Common myeloid progenitor, CD34-positive (primary cell): Measurements from ENCODE around the gene GPATCH3.

ENCODE experiments used
- CTCF ChIA-PET: fragments of 350-600 bp; sonication (Branson Sonifier 250); formaldehyde crosslinking; loops from one replicate; lab custom pipeline; 2021; ENCODE audit warnings: antibody characterized with exemption; lab: Charles Lee
- POLR2A ChIA-PET: fragments of 350-600 bp; sonication (Branson Sonifier 250); formaldehyde crosslinking; loops from one replicate; lab custom pipeline; 2021; ENCODE audit warnings: antibody characterized with exemption; lab: Charles Lee
- DNase-seq, 3 donors: peaks; one replicate each; pipeline versions ENCODE4 v3.0.0 to v3.0.0-alpha.2; 2013
- H3K27ac ChIP-seq, 2 experiments: 1 replicate in 1 of 2; 2 replicates in 1 of 2; pipeline ENCODE4 v1.7.0; 2013; ENCODE audit warnings: inconsistent platforms in 2 of 2, low read length in 2 of 2, mild to moderate bottlenecking in 2 of 2, low read depth in 1 of 2, moderate library complexity in 1 of 2; ENCODE audit not compliant: severe bottlenecking in 2 of 2, insufficient read depth in 1 of 2, poor library complexity in 1 of 2
- H3K27me3 ChIP-seq, 5 experiments: replicated peaks in 2 of 5; 1 replicate in 3 of 5; 2 replicates in 2 of 5; pipeline versions ENCODE4 v1.6.1 to v1.7.0; 2013; ENCODE audit warnings: low read length in 4 of 5, mild to moderate bottlenecking in 2 of 5, moderate library complexity in 2 of 5, inconsistent platforms in 1 of 5; ENCODE audit not compliant: insufficient read depth in 5 of 5, control insufficient read depth in 4 of 5
- H3K36me3 ChIP-seq, 4 experiments: 1 replicate in 2 of 4; 2 replicates in 2 of 4; pipeline versions ENCODE4 v1.6.1 to v1.7.0; 2013; ENCODE audit warnings: low read length in 3 of 4, control low read depth in 1 of 4, mild to moderate bottlenecking in 1 of 4; ENCODE audit not compliant: control insufficient read depth in 4 of 4, insufficient read depth in 4 of 4
- H3K4me1 ChIP-seq, 4 experiments: 1 replicate in 3 of 4; 2 replicates in 1 of 4; pipeline versions ENCODE4 v1.6.1 to v1.7.1; 2013; ENCODE audit warnings: low read length in 3 of 4, mild to moderate bottlenecking in 3 of 4, control low read depth in 1 of 4, inconsistent platforms in 1 of 4, moderate library complexity in 1 of 4; ENCODE audit not compliant: control insufficient read depth in 4 of 4, insufficient read depth in 4 of 4; ENCODE audit errors: control extremely low read depth in 1 of 4
- H3K4me3 ChIP-seq, 7 experiments: 1 replicate in 4 of 7; 2 replicates in 3 of 7; pipeline versions ENCODE4 v1.5.1 to v1.7.0; 2013; ENCODE audit warnings: mild to moderate bottlenecking in 7 of 7, low read length in 6 of 7, moderate library complexity in 6 of 7, inconsistent platforms in 2 of 7, low read depth in 2 of 7, control low read depth in 1 of 7; ENCODE audit not compliant: insufficient read depth in 4 of 7, control insufficient read depth in 1 of 7; ENCODE audit errors: extremely low read depth in 1 of 7
- H3K9me3 ChIP-seq, 5 experiments: 1 replicate in 4 of 5; 2 replicates in 1 of 5; pipeline versions ENCODE4 v1.6.1 to v1.7.1; 2013; ENCODE audit warnings: low read length in 4 of 5, mild to moderate bottlenecking in 2 of 5, inconsistent platforms in 1 of 5, low read depth in 1 of 5, moderate library complexity in 1 of 5; ENCODE audit not compliant: control insufficient read depth in 4 of 5, insufficient read depth in 2 of 5; ENCODE audit errors: control extremely low read depth in 1 of 5
- WGBS: methylation state at CpG from one replicate; pipeline ENCODE4 v1.1.5; 2013; ENCODE audit not compliant: insufficient coverage; 5-methylcytosine and 5-hydroxymethylcytosine counted together

GPATCH3 gene

DNA sequence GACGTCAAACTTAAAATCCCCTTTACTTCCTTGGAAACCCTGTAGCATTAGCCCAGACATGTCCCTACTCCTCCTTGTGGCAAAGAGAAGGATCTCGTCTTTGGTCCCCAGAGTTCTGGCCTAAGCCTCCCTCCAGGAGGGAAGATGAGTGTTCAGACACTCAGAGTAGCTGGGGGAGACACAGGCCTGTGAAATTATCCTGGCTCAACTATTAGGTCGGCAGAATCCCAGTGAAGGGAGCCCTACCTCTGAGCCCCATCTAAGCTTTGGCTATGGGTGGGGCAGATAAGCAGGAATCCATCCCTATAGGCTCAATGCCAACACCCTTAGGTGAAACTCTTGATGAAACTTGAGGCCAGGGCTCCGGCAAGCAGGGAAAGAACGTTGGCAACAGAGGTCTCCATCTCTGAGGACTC is 39.0 kb downstream of the GPATCH3 start:
- no peak for DNase-seq
- Histone ChIP-seq H3K36me3 (peaks cover 0 to 7% (median 0%) of the 10 kb centered on the region in 4 experiments), H3K4me3 (no peak overlapping the region), H3K27ac (no peak overlapping the region), H3K27me3 (no peaks in the 10 kb centered on the region), H3K4me1 (peaks cover 0 to 20% (median 14%) of the 10 kb centered on the region in 4 experiments), H3K9me3 (no peaks in the 10 kb centered on the region)
- POLR2A ChIA-PET: no interaction called here
- WGBS: 96% methylated on average over 3 of the region's 5 CpGs
- CTCF ChIA-PET: interaction anchor here (1.2 to 6.5 kb wide), 4 partner anchors 10 to 60 kb away, joined by 5 to 56 read pairs (median 16); no protein-coding TSS in a partner anchor

DNA sequence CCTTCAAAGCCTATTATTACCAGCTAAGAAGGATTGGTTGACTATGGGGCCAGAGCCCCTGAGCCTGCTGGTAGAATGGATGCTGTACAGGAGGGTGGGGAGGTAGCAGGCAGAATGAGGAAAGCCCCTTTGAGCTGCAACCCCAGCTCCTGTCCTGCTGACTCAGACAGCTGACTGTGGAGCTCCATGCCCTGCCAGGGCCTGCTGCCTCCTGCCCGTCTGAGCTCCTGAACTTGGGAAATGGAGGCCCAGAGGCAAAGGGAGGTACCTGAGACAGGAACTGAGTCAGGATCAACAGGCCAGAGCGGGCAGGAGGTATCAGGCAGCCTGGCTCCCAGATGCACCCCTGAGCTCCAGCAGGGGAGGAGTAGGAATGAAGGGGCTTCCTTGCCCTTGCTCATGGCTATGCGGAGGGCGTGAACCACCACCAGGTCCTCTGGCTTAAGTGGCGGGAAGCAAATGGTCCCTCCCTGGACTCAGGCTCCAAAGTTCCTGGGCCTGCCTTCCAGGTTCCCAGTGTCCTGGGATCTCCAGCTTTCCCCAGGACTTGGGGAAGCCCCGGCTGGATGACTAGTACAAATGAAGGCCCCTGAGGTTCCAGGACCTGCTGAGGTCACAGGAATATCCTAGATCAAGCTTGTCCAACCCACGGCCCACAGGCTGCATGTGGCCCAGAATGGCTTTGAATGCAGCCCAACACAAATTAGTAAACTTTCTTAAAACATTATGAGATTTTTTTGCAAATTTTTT is 41.2 kb downstream of the GPATCH3 start:
- H3K9me3 ChIP-seq: no peaks in the 10 kb centered on the region
- 98% methylated on average over 6 of the region's 7 CpGs for WGBS
- H3K27me3 ChIP-seq: no peaks in the 10 kb centered on the region
- peaks cover 0 to 6% (median 4%) of the 10 kb centered on the region in 4 experiments for H3K4me1 ChIP-seq
- H3K27ac ChIP-seq: no peak overlapping the region
- H3K4me3 ChIP-seq: no peak overlapping the region
- ChIA-PET POLR2A (interaction anchor here (0.6 kb wide), 1 partner anchor 35 kb away, joined by 5 read pairs; no protein-coding TSS in a partner anchor), CTCF (interaction anchor here (0.6 to 6.5 kb wide), 13 partner anchors 8 to 351 kb away, joined by 3 to 56 read pairs (median 5); partner anchors contain the start of gene PIGV)
- DNase-seq: no peak
- H3K36me3 ChIP-seq: peaks cover 0 to 24% (median 12%) of the 10 kb centered on the region in 4 experiments

DNA sequence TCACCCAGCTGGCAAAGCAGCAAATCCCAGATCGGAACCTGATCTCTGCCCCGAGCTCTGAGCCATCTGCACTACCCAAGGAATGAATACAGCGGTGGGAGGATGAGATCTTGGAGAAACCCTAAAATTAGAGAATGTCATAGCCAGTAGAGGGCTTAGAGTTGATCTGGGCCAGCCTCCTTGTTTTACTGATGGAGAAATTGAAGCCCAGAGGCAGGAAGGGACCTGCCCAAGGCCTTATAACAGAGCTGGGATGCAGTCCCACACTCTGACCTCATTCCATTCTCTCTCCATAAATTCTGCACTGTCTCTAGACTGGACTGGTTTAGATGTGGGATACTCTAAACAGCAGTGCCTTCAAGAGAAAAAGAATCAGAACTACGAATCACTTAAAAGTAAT is 42.1 kb downstream of the GPATCH3 start:
- POLR2A ChIA-PET: no interaction called here
- Histone ChIP-seq H3K36me3 (peaks cover 0 to 33% (median 21%) of the 10 kb centered on the region in 4 experiments), H3K27ac (no peak overlapping the region), H3K27me3 (no peaks in the 10 kb centered on the region), H3K4me3 (no peak overlapping the region), H3K4me1 (no peaks in the 10 kb centered on the region), H3K9me3 (no peaks in the 10 kb centered on the region)
- CTCF ChIA-PET: interaction anchor here (0.9 to 6.5 kb wide), 14 partner anchors 8 to 120 kb away, joined by 3 to 56 read pairs (median 4); partner anchors contain the start of gene PIGV
- WGBS: 100% methylated on average over 3 of the region's 4 CpGs
- DNase-seq: no peak

DNA sequence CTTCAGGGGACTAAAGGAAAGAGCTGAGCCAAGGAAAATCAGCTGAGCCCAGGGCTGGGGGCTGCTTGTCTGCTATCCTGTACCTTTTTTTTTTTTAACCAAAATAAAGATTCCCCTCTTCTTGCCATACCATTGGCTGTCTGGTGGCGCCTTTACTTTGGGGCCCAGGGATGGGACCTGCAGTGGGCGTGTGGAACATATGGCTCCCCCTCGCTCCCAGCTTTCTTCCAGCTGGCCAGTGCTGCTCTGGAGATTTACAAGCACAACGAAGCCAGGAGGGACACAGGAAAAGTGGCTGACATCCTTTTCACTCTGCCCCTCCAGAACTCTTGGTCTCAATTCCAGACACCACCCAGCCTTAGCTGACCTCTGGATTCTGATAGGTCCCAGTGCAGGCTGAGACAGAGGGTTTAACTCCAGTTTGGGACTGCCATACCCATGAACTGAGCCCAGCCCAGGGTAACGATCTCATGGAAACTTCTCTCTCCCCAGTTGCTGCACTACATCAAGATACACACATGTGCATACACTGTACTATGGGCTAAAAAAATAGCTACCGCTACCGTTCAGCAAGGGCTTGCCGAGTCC is 42.7 kb downstream of the GPATCH3 start:
- ChIA-PET CTCF (interaction anchor here (0.9 to 6.5 kb wide), 11 partner anchors 9 to 120 kb away, joined by 3 to 56 read pairs (median 4); no protein-coding TSS in a partner anchor), POLR2A (interaction anchor here (0.6 kb wide), 1 partner anchor 432 kb away, joined by 3 read pairs; no protein-coding TSS in a partner anchor)
- Histone ChIP-seq H3K4me3 (no peak overlapping the region), H3K27me3 (no peaks in the 10 kb centered on the region), H3K27ac (no peak overlapping the region), H3K36me3 (peaks cover 0 to 39% (median 23%) of the 10 kb centered on the region in 4 experiments), H3K4me1 (no peaks in the 10 kb centered on the region), H3K9me3 (no peaks in the 10 kb centered on the region)
- 96% methylated on average over 7 of the region's 8 CpGs for WGBS
- DNase-seq: no peak

DNA sequence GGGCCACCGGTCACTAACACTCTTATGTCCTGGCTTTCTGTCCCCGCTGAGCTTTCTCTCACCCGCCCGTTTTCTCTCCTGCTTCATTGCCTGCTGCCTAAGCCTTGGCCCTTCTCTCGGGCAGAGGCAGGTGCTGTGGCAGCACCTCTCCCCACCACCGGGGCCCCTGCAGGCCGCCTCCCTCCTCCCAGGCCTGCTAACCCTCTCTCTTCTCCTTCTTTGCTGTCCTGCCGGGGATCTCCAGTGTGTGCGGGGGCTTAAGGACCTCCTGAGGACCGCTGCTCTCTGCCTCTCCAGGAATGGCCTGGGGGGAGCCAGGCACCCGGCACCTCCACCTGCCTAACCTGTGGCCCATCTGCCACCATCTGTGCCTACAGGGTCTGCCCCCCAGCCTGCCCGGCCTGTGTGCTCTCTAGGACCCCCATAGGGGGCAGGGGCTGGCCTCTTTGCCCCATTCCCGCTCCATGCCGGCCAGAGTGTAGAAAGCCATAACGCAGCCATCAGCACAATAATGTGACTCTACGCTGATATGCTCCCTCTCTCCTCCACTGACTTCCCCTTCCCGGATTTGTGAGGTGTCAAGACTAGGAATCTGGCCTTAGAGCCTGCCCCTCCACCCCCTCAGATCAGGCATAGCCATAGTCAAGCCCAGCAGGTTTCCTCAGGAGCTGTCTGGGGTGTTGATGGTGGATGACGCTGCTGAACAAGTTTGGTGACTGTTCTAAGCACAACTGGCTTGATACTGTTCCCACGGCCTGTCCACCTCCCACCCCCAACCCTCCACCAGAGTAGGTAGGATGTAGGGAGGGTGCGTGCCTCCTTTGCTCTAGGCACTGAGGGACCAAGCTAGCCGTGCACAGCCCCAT is 43.4 kb downstream of the GPATCH3 start:
- POLR2A ChIA-PET: interaction anchor here (0.6 kb wide), 1 partner anchor 432 kb away, joined by 3 read pairs; no protein-coding TSS in a partner anchor
- CTCF ChIA-PET: interaction anchor here (0.9 to 6.5 kb wide), 12 partner anchors 10 to 31 kb away, joined by 3 to 56 read pairs (median 9); no protein-coding TSS in a partner anchor
- no peak for DNase-seq
- Histone ChIP-seq H3K27me3 (no peaks in the 10 kb centered on the region), H3K36me3 (peaks cover under 1 to 46% (median 27%) of the 10 kb centered on the region in 4 experiments), H3K27ac (no peak overlapping the region), H3K4me3 (no peak overlapping the region), H3K4me1 (no peaks in the 10 kb centered on the region), H3K9me3 (no peaks in the 10 kb centered on the region)
- 98% methylated on average over 16 of the region's 21 CpGs for WGBS

DNA sequence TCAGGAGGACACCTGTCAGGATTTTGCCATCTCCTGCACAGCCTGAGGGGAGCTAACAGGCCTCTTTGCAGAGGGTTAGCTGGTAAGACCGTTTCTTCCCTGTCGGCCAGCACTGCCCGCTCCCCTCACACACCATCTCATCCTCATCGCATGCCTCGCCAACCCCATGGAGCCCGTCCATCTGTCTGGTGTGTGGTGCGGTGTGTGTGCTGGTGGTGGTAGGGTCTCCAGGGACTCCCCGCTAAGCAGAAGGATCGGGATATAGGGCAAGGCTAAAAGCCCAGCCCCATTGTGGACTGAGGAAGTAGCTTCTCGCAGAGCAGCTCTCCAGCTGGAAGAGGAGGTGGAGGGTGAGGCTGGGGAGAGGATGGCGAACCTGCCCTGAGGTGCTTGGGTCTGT is 44.1 kb downstream of the GPATCH3 start:
- H3K27ac ChIP-seq: no peak overlapping the region
- H3K36me3 ChIP-seq: peaks cover 5 to 53% (median 33%) of the 10 kb centered on the region in 4 experiments
- POLR2A ChIA-PET: no interaction called here
- H3K4me1 ChIP-seq: no peaks in the 10 kb centered on the region
- 91% methylated on average over 5 of the region's 11 CpGs for WGBS
- DNase-seq: no peak
- H3K27me3 ChIP-seq: no peaks in the 10 kb centered on the region
- CTCF ChIA-PET: interaction anchor here (1.6 to 4.1 kb wide), 6 partner anchors 11 to 25 kb away, joined by 4 to 30 read pairs (median 9); no protein-coding TSS in a partner anchor
- no peak overlapping the region for H3K4me3 ChIP-seq
- no peaks in the 10 kb centered on the region for H3K9me3 ChIP-seq
